ENCODE data around the gene IHH. TPM values are rescaled to one million over a fixed set of nuclear protein-coding genes. Genes with fewer than 3 reads are reported as not detected.
A peak's percentile ranks its signal among the peaks of the same experiment; 100 is the strongest.

Gene IHH
- total RNA-seq, 4 donors from 2014 or later: 0.27 TPM; not detected in 3

DNA sequence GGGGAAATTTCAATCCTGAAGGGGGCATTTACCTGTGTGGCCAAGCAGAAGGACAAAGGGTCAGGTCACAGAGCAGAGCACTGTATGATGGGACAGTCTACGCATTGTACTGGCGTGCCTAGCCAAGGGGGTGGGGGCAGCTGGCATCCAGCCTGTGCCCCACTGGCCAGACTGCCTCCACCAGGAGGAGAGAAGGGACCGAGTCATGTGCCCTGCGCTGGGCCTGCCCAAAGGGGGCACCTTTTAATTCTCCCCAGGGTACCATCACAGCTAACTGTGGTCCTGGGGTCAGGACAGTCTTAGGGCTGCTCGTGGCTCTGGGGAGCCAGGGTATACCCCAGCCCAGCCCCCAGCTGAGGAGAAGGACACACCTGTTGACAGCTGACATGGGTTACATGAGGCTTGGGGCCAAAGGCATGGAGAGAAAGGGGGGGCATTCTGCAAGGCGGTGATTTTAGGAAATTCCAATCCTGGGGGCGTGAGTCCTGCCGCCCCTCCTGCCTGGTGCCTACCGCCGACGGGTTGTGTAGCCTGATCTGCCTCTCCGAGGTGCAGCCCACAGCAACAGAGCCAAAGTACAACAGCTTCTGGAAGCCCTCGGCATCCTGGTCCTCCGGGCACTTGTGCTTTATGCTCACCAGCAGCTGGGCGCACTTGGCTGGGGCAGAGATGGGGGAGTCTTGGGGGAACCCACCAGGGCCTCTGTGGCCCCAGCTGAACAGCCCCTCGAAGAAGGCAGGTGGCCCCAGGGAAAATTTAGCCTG is 30.4 kb downstream of the IHH start:
- Histone ChIP-seq H3K4me1 (no peaks in the 10 kb centered on the region), H3K4me3 (no peak overlapping the region), H3K36me3 (no peaks in the 10 kb centered on the region), H3K9me3 (no peaks in the 10 kb centered on the region), H3K27me3 (peaks cover 0 to 12% (median 9%) of the 10 kb centered on the region in 3 donors), H3K27ac (no peak overlapping the region)
- intact Hi-C loops (cut with DNase I; ENCODE audit: low total_unique reads) (loop anchor here (1.0 kb wide), 1 partner anchor 89 kb away; no protein-coding TSS in a partner anchor), in situ Hi-C loops (cut with MboI; ENCODE audit: low sequenced_read_pairs in 4 of 4) (no loop called here)
- ATAC-seq (peak in 1 of 2 donors; percentile 18), DNase-seq (no peak)
- TF ChIP-seq POLR2A (IDR thresholded peaks at IDR 0.05): no peak
- TF ChIP-seq, protein P1, sequence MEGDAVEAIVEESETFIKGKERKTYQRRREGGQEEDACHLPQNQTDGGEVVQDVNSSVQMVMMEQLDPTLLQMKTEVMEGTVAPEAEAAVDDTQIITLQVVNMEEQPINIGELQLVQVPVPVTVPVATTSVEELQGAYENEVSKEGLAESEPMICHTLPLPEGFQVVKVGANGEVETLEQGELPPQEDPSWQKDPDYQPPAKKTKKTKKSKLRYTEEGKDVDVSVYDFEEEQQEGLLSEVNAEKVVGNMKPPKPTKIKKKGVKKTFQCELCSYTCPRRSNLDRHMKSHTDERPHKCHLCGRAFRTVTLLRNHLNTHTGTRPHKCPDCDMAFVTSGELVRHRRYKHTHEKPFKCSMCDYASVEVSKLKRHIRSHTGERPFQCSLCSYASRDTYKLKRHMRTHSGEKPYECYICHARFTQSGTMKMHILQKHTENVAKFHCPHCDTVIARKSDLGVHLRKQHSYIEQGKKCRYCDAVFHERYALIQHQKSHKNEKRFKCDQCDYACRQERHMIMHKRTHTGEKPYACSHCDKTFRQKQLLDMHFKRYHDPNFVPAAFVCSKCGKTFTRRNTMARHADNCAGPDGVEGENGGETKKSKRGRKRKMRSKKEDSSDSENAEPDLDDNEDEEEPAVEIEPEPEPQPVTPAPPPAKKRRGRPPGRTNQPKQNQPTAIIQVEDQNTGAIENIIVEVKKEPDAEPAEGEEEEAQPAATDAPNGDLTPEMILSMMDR (IDR thresholded peaks at IDR 0.05 in 4 of 5, conservative IDR thresholded peaks at IDR 0.05 in 1 of 5): no peak

- TF ChIP-seq, protein P1 (IDR thresholded peaks at IDR 0.05 in 4 of 5, conservative IDR thresholded peaks at IDR 0.05 in 1 of 5): peak; percentile 64 to 97 (median 90)
- no peak for TF ChIP-seq POLR2A (IDR thresholded peaks at IDR 0.05)
- DNase-seq (peak; percentile 36 to 65), ATAC-seq (peak; percentile 83 to 87)
- no peak overlapping the region for H3K4me3 ChIP-seq
- no peak overlapping the region for H3K27ac ChIP-seq
- peaks cover 0 to 12% (median 9%) of the 10 kb centered on the region in 3 donors for H3K27me3 ChIP-seq
- H3K9me3 ChIP-seq: no peaks in the 10 kb centered on the region
- intact Hi-C loops (cut with DNase I; ENCODE audit: low total_unique reads) (loop anchor here (1.0 kb wide), 2 partner anchors 90 to 126 kb away; no protein-coding TSS in a partner anchor), in situ Hi-C loops (cut with MboI; ENCODE audit: low sequenced_read_pairs in 4 of 4) (loop anchor here in 2 of 4 donors (5.0 to 10.0 kb wide), 2 partner anchors 123 to 125 kb away; no protein-coding TSS in a partner anchor)
- no peaks in the 10 kb centered on the region for H3K4me1 ChIP-seq
- H3K36me3 ChIP-seq: no peaks in the 10 kb centered on the region
These were observed 30.9 kb downstream of the IHH start for GRCh38 chr2:219029829-219030165.

- DNase-seq (no peak), ATAC-seq (no peak)
- Histone ChIP-seq H3K4me3 (no peak overlapping the region), H3K27me3 (peaks cover 0 to 12% (median 8%) of the 10 kb centered on the region in 3 donors), H3K27ac (no peak overlapping the region), H3K36me3 (no peaks in the 10 kb centered on the region), H3K4me1 (no peaks in the 10 kb centered on the region), H3K9me3 (no peaks in the 10 kb centered on the region)
- TF ChIP-seq, protein P1 (IDR thresholded peaks at IDR 0.05 in 4 of 5, conservative IDR thresholded peaks at IDR 0.05 in 1 of 5): no peak
- no peak for TF ChIP-seq POLR2A (IDR thresholded peaks at IDR 0.05)
- intact Hi-C loops (cut with DNase I; ENCODE audit: low total_unique reads) (loop anchor here (1.0 kb wide), 1 partner anchor 126 kb away; no protein-coding TSS in a partner anchor), in situ Hi-C loops (cut with MboI; ENCODE audit: low sequenced_read_pairs in 4 of 4) (loop anchor here in 2 of 4 donors (5.0 to 10.0 kb wide), 2 partner anchors 123 to 126 kb away; no protein-coding TSS in a partner anchor)
These were observed 31.5 kb downstream of the IHH start for GRCh38 chr2:219028996-219029828.

- in situ Hi-C loops (cut with MboI; ENCODE audit: low sequenced_read_pairs in 4 of 4) (loop anchor here in 2 of 4 donors (5.0 to 10.0 kb wide), 2 partner anchors 124 to 127 kb away; no protein-coding TSS in a partner anchor), intact Hi-C loops (cut with DNase I; ENCODE audit: low total_unique reads) (no loop called here)
- DNase-seq (no peak), ATAC-seq (no peak)
- no peaks in the 10 kb centered on the region for H3K36me3 ChIP-seq
- no peaks in the 10 kb centered on the region for H3K4me1 ChIP-seq
- H3K9me3 ChIP-seq: no peaks in the 10 kb centered on the region
- no peak overlapping the region for H3K27ac ChIP-seq
- peaks cover 0 to 12% (median 3%) of the 10 kb centered on the region in 3 donors for H3K27me3 ChIP-seq
- TF ChIP-seq POLR2A (IDR thresholded peaks at IDR 0.05): no peak
- TF ChIP-seq, protein P1 (IDR thresholded peaks at IDR 0.05 in 4 of 5, conservative IDR thresholded peaks at IDR 0.05 in 1 of 5): no peak
- H3K4me3 ChIP-seq: no peak overlapping the region
These were observed 32.6 kb downstream of the IHH start for GRCh38 chr2:219028141-219028540.
